Measurements from ENCODE around the gene ASB3.
"Not testable (repeated sequence)": the region's sequence is repeated elsewhere in the genome, so short reads cannot be mapped to it uniquely, and the experiment has no call there.

ASB3 gene

GRCh38 chr2:53786705-53787613 lies at the start of gene ASB3, which contains the start of gene ERLEC1:
Gene ASB3 (minus strand): TSS chr2:53786953. CDS start chr2:53765572, 21,381 bp downstream.
Gene ERLEC1 (plus strand): TSS chr2:53787044. CDS start chr2:53787211, 167 bp downstream.
- peak; percentile 89 for DNase-seq

DNA sequence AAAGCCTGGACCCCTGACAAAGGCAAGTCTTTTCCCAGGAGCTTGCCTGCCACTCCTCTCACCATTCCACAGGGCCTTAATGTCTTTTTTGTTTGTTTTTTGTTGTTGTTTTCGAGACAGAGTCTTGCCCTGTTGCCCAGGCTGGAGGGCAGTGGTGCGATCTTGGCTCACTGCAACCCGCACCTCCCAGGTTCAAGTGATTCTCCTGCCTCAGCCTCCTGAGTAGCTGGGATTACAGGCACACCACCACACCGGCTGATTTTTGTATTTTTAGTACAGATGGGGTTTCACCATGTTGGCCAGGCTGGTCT lies 43.2 kb upstream of the ASB3 start:
- not testable (repeated sequence) for DNase-seq

DNA sequence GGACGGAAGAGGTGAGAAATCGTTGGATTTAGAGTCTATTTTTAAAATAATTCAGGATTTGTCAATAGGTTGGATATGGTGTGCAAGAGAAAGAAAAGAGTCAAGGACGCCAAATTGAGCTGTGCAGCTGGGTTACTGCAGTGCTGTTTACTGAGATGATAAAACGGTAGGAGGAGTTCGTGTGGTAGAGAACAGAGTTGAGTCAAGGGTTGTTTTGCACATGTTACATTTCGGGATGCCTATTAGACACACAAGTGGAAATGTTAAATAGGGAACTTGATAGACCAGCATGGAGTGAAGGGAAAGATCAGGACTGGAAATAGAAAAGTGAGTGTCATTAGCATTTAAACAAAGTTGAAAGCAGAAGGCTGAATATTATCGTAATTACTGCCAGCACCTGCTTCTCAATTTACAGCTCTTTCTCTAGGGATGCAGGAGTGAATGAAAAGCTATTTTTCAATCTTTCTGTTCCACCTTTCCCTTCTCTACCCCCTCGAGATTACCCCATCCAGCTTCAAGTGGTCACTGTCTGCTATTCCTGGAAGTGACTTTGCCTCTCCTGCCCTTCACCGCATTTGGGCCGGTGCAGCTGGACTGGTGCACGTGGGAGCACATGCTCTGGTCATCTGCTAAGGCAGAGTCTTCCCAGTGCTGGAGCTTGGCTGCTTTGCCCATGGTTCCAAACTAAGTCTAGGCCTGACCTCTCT lies 42.7 kb upstream of the ASB3 start:
- DNase-seq: no peak

DNA sequence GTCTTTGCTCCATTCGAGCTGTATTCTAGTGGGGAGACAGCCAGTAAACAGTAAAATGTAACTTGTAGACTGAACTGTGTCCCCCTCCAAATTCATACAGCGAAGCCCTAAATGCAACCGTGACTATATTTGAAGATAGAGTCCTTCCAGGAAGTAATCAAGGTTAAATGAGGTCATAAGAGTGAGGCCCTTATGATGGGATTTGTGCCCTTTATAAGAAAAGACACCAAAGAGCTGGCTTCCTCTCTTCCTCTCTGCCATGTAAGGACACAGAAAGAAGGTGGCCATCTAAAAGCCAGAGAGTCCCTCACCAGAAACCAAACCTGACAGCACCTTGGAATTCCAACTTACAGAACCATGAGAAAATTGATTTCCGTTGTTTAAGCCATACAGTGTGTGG lies 41.6 kb upstream of the ASB3 start:
- DNase-seq: no peak

DNA sequence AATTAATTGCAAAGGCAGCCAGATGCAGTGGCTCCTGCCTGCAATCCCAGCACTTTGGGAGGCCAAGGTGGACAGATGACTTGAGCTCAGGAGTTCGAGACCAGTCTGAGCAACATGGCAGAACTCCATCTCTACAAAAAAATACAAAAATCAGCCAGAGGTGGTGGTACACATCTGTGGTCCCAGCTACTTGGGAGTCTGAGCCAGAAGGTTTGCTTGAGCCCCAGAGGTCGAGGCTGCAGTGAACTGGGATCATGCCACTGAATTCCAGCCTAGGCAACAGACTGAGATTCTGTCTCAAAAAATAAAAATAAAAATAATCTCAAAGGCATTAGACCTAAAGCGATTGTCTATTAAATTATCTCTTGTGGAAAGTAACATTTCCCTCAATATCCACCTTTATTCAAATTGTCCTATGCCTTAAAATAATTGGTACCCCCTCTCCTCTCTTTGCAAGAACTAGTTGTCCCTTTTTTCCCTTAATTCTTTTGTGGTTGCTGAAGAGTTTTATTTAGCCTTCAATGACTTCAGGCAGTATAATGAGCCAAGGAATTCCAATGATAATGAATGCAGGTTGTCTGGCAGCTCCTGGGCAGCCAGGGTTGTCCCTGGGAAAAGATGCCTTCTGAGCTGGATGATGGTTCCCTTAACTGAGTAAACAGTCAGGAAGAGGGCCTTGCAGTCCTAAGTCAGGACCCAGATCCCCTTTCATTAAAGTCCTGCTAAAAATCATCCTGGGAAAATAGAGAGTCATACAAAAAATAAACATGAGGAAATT lies 40.8 kb upstream of the ASB3 start:
- DNase-seq: no peak

DNA sequence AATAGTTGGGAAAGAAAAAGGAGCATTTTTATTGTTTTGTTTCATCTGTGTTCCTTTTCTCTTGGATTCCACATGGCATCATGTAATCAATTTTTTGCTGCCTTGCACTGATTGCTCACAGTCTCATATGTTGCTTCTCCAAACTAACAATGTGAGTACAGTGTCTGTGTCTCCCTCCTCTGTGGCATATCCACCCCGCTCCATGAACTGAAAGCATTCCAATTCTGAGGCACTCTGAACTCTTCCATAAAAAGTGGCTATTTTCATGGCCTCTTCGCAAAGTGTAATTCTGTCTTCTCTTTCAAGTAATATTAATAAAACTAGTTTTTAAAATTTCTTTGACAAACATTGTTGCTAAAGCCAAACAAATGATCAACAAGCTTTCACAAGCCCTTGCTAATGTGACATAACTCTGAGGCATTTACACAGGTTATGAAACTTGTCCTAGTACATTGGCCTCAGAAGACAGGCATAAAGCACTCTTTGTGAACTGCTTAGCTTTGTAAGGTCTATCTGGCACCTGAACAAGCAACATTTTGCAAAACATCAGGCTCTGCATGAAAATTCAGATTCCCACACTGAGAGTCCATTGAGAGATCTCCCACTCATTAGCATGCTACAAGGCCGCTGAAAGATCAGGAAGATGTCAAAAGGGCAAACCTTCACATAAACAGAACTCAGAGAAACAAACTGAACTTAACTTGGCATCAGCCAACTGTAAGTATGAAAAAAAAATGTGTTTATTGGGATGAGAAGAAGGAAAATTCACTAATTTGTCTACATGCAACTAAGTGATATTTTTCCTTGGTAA lies 40.0 kb upstream of the ASB3 start:
- no peak for DNase-seq

DNA sequence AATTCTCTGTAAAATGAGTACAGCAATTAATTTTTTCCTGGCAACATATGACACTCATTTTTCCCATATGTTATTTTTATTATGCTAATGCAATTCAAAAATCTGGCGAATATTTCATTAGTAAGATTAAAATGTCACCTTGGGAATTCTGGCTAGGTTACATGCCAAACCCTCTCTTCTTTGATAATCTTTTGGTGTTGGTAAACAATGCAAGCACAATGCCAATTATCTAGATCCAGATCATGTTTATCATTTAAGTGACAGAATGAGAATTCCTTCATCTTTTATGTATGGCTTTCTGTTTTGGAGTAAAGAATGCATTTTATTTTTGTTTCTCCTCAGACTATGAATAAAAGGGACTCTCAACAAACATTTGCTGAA lies 39.3 kb upstream of the ASB3 start:
- no peak for DNase-seq

GRCh38 chr2:53823639-53824038 lies 36.9 kb upstream of the ASB3 start:
- not testable (repeated sequence) for DNase-seq

DNA sequence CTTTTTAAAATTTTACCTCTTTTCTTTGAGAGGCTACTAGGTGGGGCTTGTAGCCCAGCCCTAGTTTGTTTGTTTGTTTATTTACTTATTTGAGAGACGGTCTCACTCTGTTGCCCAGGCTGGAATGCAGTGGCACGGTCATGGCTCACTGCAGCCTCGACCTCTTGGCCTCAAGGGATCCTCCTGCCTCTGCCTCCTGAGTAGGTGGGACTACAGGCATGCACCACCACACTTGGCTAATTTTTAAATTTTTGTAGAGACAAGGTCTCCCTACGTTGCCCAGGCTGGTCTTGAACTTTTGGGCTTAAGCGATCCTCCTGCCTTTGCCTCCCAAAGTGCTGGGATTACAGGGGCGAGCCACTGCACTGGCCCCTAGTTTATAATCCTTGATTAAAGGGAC lies 35.1 kb upstream of the ASB3 start:
- no peak for DNase-seq

DNA sequence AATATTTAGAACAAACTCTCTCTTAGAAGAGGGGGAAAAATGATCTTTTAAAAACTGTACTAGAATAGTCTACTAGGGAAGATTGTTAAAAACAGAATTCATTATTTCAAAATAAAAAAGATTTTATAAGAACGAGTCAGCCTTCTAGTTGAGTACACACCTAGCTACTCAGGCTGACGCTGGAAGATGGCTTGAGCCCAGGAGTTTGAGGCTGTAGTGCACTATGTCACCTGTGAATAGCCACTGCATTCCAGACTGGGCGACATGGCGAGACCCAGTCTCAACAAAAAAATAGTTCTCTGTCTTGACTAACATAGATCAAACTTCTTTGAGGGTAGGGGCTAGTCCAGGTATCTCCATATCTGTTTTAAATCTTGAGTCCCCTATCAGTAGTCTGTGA lies 34.0 kb upstream of the ASB3 start:
- no peak for DNase-seq

DNA sequence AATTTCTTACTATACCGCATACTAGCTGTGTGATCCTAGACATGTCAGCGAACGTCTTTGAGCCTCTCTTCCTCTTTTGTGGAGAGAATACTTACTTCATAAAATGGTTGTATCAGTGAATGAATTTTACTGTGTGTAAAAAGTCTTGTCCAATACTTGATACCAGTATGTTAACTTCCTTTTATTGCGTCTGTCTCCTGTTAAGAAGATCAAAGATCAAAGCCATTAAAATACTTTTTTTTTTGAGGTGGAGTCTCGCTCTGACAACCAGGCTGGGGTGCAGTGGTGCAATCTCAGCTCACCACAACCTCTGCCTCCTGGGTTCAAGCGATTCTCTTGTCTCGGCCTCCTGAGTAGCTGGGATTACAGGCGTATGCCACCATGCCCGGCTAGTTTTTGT lies 33.3 kb upstream of the ASB3 start:
- DNase-seq: no peak

GRCh38 chr2:53819634-53820033 lies 32.9 kb upstream of the ASB3 start:
- no peak for DNase-seq

DNA sequence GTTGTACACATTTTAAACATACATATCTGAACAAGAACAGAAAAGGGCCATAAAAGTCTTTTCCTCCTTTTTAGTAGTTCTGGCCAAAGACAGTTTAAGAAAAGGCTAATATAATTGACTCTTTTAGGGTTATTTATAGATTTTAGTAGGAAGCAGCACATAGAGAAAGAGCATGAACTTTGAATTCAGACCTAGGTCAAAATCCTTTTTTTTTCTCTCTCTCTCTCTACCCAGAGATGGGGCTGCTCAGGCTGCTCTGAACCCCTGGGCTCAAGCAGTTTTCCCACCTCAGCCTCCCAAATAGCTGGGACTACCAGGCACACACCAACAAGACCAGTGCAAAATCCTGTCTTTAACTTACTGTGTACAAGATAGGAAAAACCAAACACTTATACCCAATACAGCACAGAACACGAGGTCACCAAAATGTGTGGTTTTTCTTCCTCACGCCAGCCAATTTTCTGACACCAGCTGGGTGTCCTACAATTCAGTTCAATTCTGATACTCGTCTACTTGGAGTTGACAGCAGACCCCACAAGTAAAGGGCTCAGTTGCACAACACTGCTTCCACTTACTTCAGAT lies 32.2 kb upstream of the ASB3 start:
- no peak for DNase-seq

GRCh38 chr2:53813151-53813550 lies 26.4 kb upstream of the ASB3 start:
- DNase-seq: no peak

- no peak for DNase-seq
Observed at GRCh38 chr2:53811601-53812000, 24.8 kb upstream of the ASB3 start.

DNA sequence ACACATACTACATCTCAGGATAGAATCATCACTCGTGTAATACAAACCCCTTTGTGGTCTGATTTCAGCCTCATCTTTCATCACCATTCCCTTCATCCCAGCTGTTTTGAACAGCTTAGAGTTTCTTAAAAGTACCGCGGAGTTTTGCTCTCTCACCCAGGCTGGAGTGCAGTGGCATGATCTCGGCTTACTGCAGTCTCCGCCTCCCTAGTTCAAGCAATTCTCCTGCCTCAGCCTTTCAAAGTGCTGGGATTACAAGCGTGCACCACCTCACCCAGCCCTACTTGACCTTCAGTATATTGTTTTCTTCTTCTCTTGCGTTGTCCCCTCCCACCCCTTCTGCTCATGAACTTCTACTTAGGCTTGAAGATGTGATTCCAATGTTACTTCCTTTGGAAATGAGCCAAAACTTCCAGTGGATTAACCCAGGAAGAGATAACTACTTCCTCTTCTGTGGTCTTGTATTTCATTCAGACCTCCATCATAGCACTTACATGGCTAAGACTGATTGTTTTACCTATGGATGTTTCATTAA lies 15.9 kb upstream of the ASB3 start:
- no peak for DNase-seq

- DNase-seq: no peak
Observed at GRCh38 chr2:53801547-53801946, 14.8 kb upstream of the ASB3 start.

- DNase-seq: no peak
Observed at GRCh38 chr2:53793821-53794220, 7.1 kb upstream of the ASB3 start.

DNA sequence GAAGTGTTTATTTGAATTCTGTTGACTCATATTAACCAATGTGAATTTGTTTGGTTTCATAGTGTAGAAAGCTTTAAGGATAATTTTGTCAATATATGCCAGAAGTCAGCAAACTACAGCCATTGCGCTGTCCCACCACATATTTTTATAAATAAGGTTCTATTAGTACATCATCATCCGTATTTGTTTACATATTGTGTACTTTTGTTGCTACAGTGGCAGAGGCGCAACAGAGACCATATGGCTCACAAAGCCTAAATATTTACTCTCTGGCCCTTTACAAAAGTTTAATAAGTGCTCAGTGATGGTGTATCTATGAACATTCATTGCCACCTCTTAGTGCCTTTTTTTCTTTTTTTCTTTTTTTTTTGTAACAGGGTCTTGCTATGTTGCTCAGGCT lies 6.5 kb upstream of the ASB3 start:
- no peak for DNase-seq

- DNase-seq: no peak
Observed at GRCh38 chr2:53787614-53788289, 999 bp upstream of the ASB3 start.

DNA sequence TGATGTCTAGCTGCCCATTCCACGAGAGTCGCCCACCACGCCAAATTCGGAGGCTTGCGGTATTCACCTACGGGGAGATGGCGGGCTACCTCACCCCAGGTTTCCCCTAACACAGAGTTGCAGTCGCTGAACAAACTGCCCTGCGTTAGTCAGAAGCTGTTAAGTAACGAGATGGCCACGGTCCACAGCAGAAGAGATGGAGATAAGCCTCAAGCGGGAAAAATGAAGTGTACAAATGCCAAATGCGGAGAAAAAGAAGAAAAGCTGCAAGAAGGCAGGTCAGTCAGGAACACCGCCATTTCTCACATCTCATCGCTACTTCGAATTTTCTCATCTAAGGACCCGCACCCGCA lies 425 bp downstream of the ASB3 start:
- DNase-seq: peak; percentile 48

- DNase-seq: no peak
Observed at GRCh38 chr2:53785366-53785765, 1.4 kb downstream of the ASB3 start.

Data from DMS79 (cell line).